Lung microvascular endothelial cell (primary cell): ENCODE data around the gene HEPACAM. TPM values are rescaled to one million over a fixed set of nuclear protein-coding genes. Genes with fewer than 3 reads are reported as not detected.
"Not testable (repeated sequence)": the region's sequence is repeated elsewhere in the genome, so short reads cannot be mapped to it uniquely, and the experiment has no call there.

ENCODE experiments used
- DNase-seq, 2 donors: peaks; one replicate each; pipeline versions ENCODE4 v3.0.0 to v3.0.0-alpha.2; 2010; ENCODE audit warnings: low read depth in 2 of 2
- total RNA-seq: library from RNA; depleted of rRNA; stranded (reverse); fragments of >200 nt; gene quantifications from 2 replicates; pipeline ENCODE4 v1.2.1, GENCODE V29; 2014

The HEPACAM gene, protein sequence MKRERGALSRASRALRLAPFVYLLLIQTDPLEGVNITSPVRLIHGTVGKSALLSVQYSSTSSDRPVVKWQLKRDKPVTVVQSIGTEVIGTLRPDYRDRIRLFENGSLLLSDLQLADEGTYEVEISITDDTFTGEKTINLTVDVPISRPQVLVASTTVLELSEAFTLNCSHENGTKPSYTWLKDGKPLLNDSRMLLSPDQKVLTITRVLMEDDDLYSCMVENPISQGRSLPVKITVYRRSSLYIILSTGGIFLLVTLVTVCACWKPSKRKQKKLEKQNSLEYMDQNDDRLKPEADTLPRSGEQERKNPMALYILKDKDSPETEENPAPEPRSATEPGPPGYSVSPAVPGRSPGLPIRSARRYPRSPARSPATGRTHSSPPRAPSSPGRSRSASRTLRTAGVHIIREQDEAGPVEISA
- total RNA-seq: under 0.01 TPM in 2 replicates

GRCh38 chr11:124935548-124936514 lies at the start of gene HEPACAM:
Gene HEPACAM (minus strand): TSS chr11:124936047. CDS start chr11:124936006, 41 bp downstream.
- DNase-seq: no peak

DNA sequence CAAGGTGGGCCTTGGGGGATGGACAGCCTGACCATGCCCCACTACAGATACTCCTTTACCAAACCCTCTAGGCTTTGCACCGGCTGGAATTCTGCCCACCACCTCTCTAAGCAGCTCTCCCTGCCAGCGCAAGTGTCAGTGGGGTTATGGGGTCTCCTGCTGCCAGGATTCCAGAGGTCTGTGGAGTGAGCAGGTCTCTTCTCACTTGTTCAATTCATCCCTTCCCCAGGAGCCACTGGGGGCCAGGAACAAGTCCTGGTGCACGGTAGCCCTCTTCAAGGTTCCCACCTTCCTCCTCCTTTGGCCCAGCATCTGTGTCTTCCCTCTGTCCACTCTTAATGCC lies 48.6 kb upstream of the HEPACAM start:
- DNase-seq: no peak

- no peak for DNase-seq
Observed at GRCh38 chr11:124983674-124984511, 48.0 kb upstream of the HEPACAM start.

DNA sequence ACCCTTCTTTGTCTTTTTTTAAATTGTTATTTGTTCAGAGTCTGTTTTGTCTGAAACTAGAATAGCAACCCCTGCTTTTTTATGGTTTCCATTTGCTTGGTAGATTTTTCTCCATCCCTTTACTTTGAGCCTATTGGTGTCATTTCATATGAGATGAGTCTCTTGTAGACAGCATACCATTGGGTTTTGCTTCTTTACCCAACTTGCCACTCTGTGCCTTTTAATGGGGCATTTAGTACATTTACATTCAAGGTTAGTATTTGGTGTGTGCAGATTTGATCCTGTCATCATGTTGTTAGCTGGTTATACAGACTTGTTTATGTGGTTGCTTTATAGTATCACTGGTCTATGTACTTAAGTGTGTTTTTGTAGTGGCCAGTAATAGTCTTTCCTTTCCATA lies 46.2 kb upstream of the HEPACAM start:
- no peak for DNase-seq

GRCh38 chr11:124978316-124978715 lies 42.5 kb upstream of the HEPACAM start:
- no peak for DNase-seq

DNA sequence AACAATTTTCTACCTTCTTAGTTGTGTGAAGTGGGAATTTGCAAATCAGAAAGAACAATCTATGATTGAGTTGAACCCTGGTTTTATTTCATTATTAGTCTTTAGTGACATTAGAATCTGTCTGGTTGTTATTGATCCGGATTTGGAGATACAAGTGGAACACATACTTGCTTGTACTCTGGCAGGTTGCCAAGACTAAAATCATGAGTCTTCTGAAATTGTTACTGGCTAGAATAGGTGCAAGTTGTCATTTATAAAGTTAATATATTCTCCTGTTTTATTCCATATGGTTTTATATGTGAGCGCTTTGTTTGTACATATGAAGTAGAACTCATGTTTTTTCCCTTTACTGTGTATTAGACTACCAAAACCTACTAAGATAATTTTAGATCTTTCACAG lies 41.2 kb upstream of the HEPACAM start:
- peak; percentile 15 to 25 for DNase-seq

DNA sequence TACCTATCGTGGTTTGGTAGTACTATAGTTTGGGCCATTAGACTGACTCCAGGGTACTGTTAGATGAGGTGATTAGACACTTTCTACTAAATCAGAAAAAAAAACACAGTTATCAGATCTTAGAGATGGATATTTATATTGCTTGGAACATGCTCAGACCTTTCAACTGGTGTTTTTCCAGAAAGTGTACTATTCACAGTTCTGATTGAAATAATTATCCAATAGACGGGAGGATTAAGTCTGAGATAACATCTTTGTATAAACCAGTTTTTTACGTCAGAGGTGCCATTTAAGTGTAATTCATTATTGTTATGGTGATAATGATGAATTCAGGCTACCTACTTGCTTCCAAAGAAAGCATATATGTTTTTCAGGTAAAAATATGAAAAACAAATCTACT lies 40.7 kb upstream of the HEPACAM start:
- DNase-seq: no peak

DNA sequence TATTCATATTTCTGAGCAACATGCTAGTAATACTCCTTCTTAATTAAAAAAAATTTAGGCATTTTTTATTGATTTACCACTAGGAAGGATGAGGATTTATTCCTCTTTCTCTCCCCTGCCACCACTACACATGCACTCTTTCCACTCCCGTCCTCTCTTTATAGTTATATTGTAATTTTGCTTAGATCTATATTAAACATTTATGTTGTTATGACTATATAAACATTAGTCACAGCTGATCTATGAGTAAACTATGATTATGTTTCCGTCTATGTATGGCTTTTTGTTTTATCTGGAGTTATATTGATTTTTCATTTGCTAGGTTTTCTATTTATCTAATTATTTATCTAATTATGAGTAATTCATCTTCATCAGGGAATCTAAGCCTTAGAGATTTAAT lies 36.0 kb upstream of the HEPACAM start:
- DNase-seq: no peak

GRCh38 chr11:124970925-124971324 lies 35.1 kb upstream of the HEPACAM start:
- peak; percentile 23 to 61 for DNase-seq

DNA sequence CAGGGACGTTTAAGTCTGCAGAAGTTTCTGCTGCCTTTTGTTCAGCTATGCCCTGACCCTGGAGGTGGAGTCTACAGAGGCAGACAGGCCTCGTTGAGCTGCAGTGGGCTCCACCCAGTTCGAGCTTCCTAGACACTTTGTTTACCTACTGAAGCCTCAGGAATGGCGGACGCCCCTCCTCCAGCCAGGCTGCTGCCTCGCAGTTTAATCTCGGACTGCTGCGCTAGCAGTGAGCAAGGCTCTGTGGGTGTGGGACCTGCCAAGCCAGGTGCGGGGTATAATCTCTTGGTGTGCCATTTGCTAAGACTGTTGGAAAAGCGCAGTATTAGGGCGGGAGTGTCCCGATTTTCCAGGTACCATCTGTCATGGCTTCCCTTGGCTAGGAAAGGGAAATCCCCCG lies 32.4 kb upstream of the HEPACAM start:
- not testable (repeated sequence) for DNase-seq

- peak; percentile 83 to 89 for DNase-seq
Observed at GRCh38 chr11:124961972-124962609, 26.2 kb upstream of the HEPACAM start.

DNA sequence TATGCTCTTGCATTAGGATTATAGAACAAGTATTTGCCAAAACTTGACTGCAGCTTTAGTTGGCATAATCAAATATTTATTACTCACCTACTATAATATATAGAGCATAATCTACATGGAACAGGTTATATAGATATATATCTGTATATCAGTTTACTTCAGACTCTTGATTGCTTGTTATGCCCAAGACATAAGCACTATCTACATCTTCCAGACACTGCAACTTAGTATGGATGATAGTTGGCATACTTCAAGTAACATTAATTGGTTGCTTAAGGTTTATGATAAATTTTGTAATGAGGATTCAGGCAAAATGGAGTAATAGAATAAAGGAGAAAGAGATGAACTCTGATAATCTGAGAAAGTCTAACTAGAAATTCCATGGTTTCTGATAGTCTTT lies 19.2 kb upstream of the HEPACAM start:
- no peak for DNase-seq

DNA sequence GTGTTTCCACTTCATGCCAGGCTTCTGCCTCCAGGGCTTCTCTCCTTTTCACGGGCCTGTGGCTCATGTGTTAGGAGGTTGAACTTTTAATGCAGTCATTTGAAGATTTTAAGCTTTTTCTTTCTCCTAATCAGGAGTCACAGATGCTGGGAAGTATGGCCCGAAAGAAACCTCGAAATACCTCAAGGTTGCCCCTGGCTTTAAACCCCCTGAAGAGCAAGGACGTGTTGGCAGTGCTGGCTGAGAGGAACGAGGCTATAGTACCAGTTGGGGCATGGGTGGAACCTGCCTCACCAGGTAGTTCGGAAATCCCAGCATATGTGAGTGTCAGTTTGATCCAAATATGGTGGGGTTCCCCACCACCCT lies 18.7 kb upstream of the HEPACAM start:
- DNase-seq: no peak

DNA sequence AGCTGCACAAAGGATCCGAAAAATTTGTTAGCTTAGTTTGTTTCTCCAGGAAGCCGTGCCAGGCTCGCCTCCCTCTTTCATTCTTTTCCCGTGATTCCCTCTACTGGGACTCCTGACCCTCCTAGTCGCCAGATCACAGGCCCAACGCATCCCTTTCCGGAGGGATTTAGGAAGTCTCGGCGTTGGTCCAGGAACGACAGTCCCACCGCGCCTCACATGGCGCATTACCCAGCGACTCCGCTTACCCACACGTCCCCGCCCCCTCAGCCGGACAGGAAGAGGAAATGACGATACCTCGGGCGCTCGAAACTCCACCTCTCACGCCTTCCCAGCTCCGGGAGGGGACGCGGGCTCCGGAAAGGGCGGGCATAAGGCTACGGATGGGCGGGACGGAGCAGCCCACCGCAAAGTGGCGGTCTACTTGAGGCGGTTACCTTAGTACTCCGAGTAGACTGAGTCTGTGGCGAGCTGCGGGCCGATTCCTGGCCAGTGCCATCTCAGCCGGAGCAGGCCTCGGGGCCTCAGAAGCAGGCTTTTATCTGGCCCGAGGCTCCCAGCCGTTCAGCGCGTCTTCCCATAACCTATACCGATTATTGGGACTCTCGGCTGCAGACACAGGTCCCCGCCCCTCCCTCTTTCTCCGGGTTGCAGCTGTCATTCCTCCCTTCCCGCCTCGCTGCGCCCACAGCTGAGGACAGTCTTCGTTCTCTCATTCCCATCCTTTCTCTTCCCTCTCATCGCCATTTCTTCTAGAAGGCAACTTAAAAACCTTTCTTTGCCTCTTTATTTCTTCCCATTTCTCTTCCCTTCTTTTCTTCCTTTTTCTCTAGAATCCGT lies 18.1 kb upstream of the HEPACAM start, which contains the start of gene CCDC15:
Gene CCDC15, plus strand, starts transcription at position 450 of the 837 bp plus-strand sequence. CDS start 531 bp downstream, outside the sequence.
- peak; percentile 98 to 99 for DNase-seq

DNA sequence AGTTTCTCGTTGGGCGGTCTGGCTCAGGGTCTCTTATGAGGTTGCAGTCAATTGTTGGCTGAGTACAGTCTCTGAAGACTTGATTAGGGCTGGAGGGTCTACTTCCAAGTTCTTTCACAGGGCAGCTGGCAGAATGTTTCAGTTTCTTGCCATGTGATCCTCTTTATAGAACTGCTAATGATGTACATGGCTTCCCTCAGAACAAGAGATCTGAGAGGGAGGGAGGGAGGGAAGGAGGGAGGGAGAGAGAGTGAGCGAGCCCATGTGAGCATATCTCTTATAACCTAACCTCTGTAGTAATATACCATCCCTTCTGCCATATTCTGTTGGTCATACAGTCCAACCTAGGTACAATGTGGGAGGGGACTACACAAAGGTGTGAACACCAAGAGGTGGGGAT lies 15.5 kb upstream of the HEPACAM start:
- DNase-seq: no peak

- no peak for DNase-seq
Observed at GRCh38 chr11:124950601-124951330, 14.9 kb upstream of the HEPACAM start.

GRCh38 chr11:124946735-124947141 lies 10.9 kb upstream of the HEPACAM start:
- DNase-seq: no peak

DNA sequence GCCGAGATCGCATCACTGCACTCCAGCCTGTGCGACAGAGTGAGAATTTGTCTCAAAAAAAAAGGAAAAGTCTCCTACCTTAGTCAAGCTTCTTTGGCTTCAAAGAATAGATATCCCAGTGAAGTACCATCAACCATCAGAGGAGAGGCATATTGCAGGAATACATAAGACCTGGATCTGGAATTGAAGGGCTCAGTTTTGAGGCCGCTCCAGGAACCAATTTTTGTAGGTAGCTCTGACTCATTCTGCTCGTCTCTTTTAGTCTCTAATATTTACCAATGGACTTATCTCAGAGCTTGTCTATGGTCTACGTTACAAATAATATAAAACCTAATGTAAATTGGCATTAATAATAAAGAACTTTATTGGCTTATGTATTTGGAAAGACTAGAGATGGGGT lies 10.0 kb upstream of the HEPACAM start:
- no peak for DNase-seq

- DNase-seq: no peak
Observed at GRCh38 chr11:124944565-124944964, 8.7 kb upstream of the HEPACAM start.
